HepG2 (cell line): Measurements from ENCODE around the gene SEC16A. TPM values are rescaled to one million over a fixed set of nuclear protein-coding genes. Genes with fewer than 3 reads are reported as not detected.

Experiments used
- FOXM1 ChIP-seq: sonication (generic); formaldehyde crosslinking; IDR thresholded peaks from 2 replicates; pipeline ENCODE4 v1.5.0; 2020; ENCODE audit warnings: missing genetic modification reagents
- KLF16 ChIP-seq, 2 experiments: sonication (generic) in 1 of 2; formaldehyde crosslinking in 1 of 2; IDR thresholded peaks; 2 replicates each; pipeline versions ENCODE4 v1.6.1 to v1.8.0; 2016 to 2023; ENCODE audit warnings: missing genetic modification reagents in 2 of 2, missing compliant biosample characterization in 1 of 2
- MTA1 ChIP-seq: sonication (generic); formaldehyde crosslinking; IDR thresholded peaks from 2 replicates; pipeline ENCODE4 v1.4.0; 2020; ENCODE audit warnings: missing genetic modification reagents, mild to moderate bottlenecking, borderline replicate concordance
- NR2F1 ChIP-seq, 2 experiments: fragments of 450-650 bp in 1 of 2; formaldehyde crosslinking in 1 of 2; IDR thresholded peaks; 2 replicates each; pipeline versions ENCODE4 v1.5.0 to v1.6.1; 2016 to 2020; ENCODE audit warnings: mild to moderate bottlenecking in 1 of 2, missing compliant biosample characterization in 1 of 2, missing genetic modification reagents in 1 of 2, moderate library complexity in 1 of 2
- PAF1 ChIP-seq: IDR thresholded peaks from 2 replicates; pipeline ENCODE4 v1.6.1; 2016; ENCODE audit warnings: missing genetic modification reagents, missing compliant biosample characterization
- RBFOX2 ChIP-seq: fragments of 200-400 bp; formaldehyde crosslinking; IDR thresholded peaks from 2 replicates; pipeline ENCODE4 v1.6.1; 2017; ENCODE audit warnings: low read depth, mild to moderate bottlenecking, low read length
- ZC3H13 ChIP-seq: sonication (generic); formaldehyde crosslinking; IDR thresholded peaks from 2 replicates; pipeline ENCODE4 v1.8.1; 2023; ENCODE audit warnings: mild to moderate bottlenecking, missing genetic modification reagents, moderate library complexity
- ZNF17 ChIP-seq: sonication (generic); formaldehyde crosslinking; IDR thresholded peaks from 2 replicates; pipeline ENCODE4 v1.5.0; 2020; ENCODE audit warnings: mild to moderate bottlenecking, missing genetic modification reagents
- ZNF383 ChIP-seq: sonication (generic); formaldehyde crosslinking; IDR thresholded peaks from 2 replicates; pipeline ENCODE4 v1.4.0; 2020; ENCODE audit warnings: missing genetic modification reagents, mild to moderate bottlenecking, borderline replicate concordance
- ZNF441 ChIP-seq: sonication (generic); formaldehyde crosslinking; IDR thresholded peaks from 2 replicates; pipeline ENCODE4 v1.7.0; 2021; ENCODE audit warnings: missing genetic modification reagents, borderline replicate concordance
- ZNF549 ChIP-seq: sonication (generic); formaldehyde crosslinking; IDR thresholded peaks from 2 replicates; pipeline ENCODE4 v1.5.0; 2020; ENCODE audit warnings: missing genetic modification reagents
- polyA plus RNA-seq, 8 experiments: library from polyadenylated mRNA; depleted of rRNA in 3 of 8; stranded (reverse) in 7 of 8; unstranded in 1 of 8; fragments of >200 nt; fragmentation: Illumina TruSeq in 4 of 8; extraction: Trizol in 4 of 8; gene quantifications; 2 replicates each; pipeline versions ENCODE4 v1.2.1 to v1.2.3, GENCODE V29; 2011 to 2016; ENCODE audit warnings: low read depth in 4 of 8, missing spikeins in 1 of 8, mixed read lengths in 1 of 8; ENCODE audit not compliant: insufficient read depth in 1 of 8
- total RNA-seq, 5 experiments: library from RNA; depleted of rRNA; stranded (reverse); fragments of >200 nt; fragmentation: Illumina TruSeq; extraction: Trizol; gene quantifications; 2 replicates each; pipeline ENCODE4 v1.2.3, GENCODE V29; 2016; ENCODE audit warnings: low read depth in 1 of 5
- TF ChIP-seq, protein P1 (sequence below): sonication (generic); formaldehyde crosslinking; IDR thresholded peaks from 2 replicates; pipeline ENCODE4 v1.8.1; 2023; ENCODE audit warnings: mild to moderate bottlenecking, moderate library complexity, missing genetic modification reagents
- TF ChIP-seq, protein P2 (sequence below): sonication (generic); formaldehyde crosslinking; conservative IDR thresholded peaks from 2 replicates; pipeline ENCODE4 v1.8.0; 2022; ENCODE audit warnings: missing genetic modification reagents
- TF ChIP-seq, protein P3 (sequence below), 2 experiments: IDR thresholded peaks; 2 replicates each; pipeline ENCODE4 v1.6.1; 2011 to 2012; ENCODE audit warnings: low read length in 2 of 2, borderline replicate concordance in 1 of 2, low read depth in 1 of 2, mild to moderate bottlenecking in 1 of 2, moderate library complexity in 1 of 2
- TF ChIP-seq, protein P4 (sequence below): sonication (generic); formaldehyde crosslinking; IDR thresholded peaks from 2 replicates; pipeline ENCODE4 v1.4.0; 2020; ENCODE audit warnings: missing genetic modification reagents
- TF ChIP-seq, protein P5 (sequence below): IDR thresholded peaks from 2 replicates; pipeline ENCODE4 v1.6.1; 2016; ENCODE audit warnings: missing compliant biosample characterization, missing genetic modification reagents, borderline replicate concordance

The SEC16A gene
- total and polyA plus RNA-seq, 2 of the 13 experiments (the other 11 are each of a cell fraction or from before 2014, with no cell fraction given), result 15.9 to 18.9 TPM

DNA sequence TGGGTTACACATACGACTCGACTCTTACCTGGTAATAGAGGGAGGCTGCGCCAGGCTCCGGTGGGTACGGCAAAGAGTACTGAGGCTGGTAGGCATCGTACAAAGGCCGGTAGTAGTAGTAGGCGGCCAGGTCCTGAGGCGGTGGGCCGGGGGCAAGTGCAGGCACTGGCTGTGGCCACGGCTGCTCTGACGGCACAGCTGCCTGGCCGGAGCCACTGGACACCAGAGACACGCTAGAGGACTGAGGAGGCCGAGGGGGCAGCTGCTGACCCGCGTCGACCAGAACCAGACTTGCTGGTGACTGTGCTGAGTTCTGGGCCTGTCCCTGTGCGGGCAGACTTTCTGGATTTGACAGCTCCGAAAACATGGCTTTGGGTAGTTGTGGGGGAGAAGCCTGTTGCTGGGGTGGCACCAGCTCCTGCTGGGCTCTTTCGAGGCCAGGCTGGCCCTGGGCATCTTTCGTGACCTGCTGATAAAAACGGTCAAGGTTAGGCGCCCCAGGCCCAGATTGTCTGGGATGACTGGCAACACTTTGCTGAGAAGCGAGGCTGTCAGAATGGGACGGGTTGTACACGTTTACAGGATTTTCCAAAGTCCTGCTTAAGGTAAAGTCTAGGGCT is 8.7 kb downstream of the SEC16A start (continued):
- no peak for TF ChIP-seq PAF1 (CRISPR knock-in tag)
- TF ChIP-seq, protein P1, sequence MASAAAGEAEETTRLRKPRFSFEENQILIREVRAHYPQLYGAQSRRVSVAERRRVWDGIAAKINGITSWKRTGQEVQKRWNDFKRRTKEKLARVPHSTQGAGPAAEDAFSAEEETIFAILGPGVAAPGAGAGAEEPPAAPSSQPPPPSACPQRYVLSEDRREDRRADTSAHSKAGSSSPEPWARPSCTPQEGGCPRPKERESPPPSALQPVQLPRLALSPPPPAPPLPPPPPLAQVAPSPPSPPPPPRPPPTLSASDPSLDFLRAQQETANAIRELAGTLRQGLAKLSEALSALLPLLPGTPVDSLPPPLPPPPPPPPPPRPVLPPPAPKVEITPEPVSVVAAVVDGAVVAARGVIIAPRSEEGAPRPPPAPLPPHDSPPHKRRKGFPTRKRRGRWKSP (CRISPR knock-in tag), result no peak
- TF ChIP-seq ZC3H13, result peak; percentile 73
- TF ChIP-seq ZNF549 (CRISPR knock-in tag), result no peak
- TF ChIP-seq, protein P2, sequence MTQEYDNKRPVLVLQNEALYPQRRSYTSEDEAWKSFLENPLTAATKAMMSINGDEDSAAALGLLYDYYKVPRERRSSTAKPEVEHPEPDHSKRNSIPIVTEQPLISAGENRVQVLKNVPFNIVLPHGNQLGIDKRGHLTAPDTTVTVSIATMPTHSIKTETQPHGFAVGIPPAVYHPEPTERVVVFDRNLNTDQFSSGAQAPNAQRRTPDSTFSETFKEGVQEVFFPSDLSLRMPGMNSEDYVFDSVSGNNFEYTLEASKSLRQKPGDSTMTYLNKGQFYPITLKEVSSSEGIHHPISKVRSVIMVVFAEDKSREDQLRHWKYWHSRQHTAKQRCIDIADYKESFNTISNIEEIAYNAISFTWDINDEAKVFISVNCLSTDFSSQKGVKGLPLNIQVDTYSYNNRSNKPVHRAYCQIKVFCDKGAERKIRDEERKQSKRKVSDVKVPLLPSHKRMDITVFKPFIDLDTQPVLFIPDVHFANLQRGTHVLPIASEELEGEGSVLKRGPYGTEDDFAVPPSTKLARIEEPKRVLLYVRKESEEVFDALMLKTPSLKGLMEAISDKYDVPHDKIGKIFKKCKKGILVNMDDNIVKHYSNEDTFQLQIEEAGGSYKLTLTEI (CRISPR knock-in tag), result no peak
- TF ChIP-seq, protein P3, sequence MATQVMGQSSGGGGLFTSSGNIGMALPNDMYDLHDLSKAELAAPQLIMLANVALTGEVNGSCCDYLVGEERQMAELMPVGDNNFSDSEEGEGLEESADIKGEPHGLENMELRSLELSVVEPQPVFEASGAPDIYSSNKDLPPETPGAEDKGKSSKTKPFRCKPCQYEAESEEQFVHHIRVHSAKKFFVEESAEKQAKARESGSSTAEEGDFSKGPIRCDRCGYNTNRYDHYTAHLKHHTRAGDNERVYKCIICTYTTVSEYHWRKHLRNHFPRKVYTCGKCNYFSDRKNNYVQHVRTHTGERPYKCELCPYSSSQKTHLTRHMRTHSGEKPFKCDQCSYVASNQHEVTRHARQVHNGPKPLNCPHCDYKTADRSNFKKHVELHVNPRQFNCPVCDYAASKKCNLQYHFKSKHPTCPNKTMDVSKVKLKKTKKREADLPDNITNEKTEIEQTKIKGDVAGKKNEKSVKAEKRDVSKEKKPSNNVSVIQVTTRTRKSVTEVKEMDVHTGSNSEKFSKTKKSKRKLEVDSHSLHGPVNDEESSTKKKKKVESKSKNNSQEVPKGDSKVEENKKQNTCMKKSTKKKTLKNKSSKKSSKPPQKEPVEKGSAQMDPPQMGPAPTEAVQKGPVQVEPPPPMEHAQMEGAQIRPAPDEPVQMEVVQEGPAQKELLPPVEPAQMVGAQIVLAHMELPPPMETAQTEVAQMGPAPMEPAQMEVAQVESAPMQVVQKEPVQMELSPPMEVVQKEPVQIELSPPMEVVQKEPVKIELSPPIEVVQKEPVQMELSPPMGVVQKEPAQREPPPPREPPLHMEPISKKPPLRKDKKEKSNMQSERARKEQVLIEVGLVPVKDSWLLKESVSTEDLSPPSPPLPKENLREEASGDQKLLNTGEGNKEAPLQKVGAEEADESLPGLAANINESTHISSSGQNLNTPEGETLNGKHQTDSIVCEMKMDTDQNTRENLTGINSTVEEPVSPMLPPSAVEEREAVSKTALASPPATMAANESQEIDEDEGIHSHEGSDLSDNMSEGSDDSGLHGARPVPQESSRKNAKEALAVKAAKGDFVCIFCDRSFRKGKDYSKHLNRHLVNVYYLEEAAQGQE (IDR thresholded peaks at IDR 0.05; ENCODE audit: borderline replicate concordance in 1 of 2, low read depth in 1 of 2, low read length in 2 of 2), result no peak
- TF ChIP-seq ZNF383 (CRISPR knock-in tag), result no peak
- TF ChIP-seq, protein P4, sequence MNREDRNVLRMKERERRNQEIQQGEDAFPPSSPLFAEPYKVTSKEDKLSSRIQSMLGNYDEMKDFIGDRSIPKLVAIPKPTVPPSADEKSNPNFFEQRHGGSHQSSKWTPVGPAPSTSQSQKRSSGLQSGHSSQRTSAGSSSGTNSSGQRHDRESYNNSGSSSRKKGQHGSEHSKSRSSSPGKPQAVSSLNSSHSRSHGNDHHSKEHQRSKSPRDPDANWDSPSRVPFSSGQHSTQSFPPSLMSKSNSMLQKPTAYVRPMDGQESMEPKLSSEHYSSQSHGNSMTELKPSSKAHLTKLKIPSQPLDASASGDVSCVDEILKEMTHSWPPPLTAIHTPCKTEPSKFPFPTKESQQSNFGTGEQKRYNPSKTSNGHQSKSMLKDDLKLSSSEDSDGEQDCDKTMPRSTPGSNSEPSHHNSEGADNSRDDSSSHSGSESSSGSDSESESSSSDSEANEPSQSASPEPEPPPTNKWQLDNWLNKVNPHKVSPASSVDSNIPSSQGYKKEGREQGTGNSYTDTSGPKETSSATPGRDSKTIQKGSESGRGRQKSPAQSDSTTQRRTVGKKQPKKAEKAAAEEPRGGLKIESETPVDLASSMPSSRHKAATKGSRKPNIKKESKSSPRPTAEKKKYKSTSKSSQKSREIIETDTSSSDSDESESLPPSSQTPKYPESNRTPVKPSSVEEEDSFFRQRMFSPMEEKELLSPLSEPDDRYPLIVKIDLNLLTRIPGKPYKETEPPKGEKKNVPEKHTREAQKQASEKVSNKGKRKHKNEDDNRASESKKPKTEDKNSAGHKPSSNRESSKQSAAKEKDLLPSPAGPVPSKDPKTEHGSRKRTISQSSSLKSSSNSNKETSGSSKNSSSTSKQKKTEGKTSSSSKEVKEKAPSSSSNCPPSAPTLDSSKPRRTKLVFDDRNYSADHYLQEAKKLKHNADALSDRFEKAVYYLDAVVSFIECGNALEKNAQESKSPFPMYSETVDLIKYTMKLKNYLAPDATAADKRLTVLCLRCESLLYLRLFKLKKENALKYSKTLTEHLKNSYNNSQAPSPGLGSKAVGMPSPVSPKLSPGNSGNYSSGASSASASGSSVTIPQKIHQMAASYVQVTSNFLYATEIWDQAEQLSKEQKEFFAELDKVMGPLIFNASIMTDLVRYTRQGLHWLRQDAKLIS (CRISPR knock-in tag), result no peak
- TF ChIP-seq RBFOX2, result peak; percentile 47; the same call in 1 of the 2 replicates
- TF ChIP-seq ZNF17 (CRISPR knock-in tag), result no peak
- TF ChIP-seq FOXM1, result no peak
- no peak for TF ChIP-seq ZNF441 (CRISPR knock-in tag)
- TF ChIP-seq NR2F1 (CRISPR knock-in tag; IDR thresholded peaks at IDR 0.05), result no peak
- no peak for TF ChIP-seq KLF16 (CRISPR knock-in tag; IDR thresholded peaks at IDR 0.05)
- TF ChIP-seq MTA1, result no peak
- TF ChIP-seq, protein P5, sequence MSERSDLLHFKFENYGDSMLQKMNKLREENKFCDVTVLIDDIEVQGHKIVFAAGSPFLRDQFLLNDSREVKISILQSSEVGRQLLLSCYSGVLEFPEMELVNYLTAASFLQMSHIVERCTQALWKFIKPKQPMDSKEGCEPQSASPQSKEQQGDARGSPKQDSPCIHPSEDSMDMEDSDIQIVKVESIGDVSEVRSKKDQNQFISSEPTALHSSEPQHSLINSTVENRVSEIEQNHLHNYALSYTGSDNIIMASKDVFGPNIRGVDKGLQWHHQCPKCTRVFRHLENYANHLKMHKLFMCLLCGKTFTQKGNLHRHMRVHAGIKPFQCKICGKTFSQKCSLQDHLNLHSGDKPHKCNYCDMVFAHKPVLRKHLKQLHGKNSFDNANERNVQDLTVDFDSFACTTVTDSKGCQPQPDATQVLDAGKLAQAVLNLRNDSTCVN, result no peak
